ENCODE measurements around the gene PRR23E.

Gene PRR23E

DNA sequence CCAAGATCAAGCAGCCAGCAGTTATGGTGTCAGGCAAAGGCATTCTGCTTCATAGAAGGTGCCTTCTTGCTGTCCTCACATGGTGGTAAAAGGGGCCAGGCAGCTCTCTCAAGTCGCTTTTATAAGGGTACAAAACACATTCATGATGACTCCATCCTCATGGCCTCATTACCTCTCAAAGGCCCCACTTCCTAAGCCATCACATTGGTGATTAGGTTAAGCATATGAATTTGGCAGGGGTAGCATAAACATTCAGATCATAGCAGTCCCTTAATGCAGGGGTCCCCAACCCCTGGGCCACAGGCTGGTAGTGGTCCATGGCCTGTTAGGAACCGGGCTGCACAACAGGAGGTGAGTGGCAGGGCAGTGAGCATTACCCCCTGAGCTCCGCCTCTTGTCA is 42.8 kb downstream of the PRR23E start:
- no peak for DNase-seq

DNA sequence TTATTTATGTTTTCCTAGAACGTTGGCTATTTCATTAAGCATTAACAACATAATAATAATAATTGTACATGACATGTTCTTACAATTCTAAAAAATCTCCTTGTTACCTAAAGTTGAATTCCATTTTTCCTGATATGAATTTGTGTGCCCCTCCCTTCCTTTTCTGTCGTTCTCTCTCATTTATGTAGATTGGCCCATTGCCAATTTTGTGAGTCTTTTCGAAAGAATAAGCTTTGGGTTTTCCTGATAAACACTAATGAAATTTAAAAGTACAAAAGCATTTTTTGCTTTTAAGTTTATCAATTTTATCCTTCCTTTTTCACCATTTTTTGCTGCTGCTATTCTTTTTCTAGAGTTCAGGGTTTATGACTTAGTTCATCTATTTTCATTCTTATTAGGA is 44.9 kb downstream of the PRR23E start:
- DNase-seq, result no peak

DNA sequence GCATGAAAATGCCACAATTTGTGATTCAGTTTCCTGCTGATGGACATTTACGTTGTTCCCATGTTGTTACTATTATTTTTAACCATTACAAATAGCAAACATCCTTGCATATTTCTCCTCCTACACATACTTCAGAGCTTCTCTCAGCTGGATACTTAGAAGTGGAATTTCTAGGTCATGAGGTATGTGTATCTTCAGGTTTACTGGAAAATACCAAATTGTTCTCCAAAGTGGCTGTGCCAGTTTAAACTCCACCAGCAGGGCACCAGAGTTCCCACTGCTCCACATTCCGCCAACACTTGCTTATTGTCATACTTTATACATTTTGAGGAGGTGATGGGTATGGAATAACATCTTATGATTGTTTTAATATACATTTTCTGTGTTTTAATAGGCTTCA is 45.7 kb downstream of the PRR23E start:
- no peak for DNase-seq

DNA sequence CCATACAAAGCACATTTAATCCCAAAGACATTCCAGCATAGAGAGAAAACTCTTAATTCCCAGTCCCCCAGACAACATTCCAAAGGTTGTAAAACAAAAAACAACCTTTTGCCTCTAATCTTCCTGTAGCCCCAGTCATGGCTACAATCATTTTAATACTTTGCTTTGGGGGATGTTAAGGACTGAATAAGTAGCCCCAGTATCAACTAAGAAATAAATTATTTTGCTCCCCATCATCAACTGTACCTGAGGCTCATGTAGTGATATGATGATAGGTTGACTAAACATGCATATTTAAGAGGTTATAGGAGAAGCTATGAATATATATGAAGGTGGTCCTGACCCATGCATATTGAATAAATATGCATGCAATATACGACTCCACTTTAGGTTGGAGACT is 54.4 kb downstream of the PRR23E start:
- DNase-seq, result no peak
